ENCODE results near the gene RLN3. TPM values are rescaled to one million over a fixed set of nuclear protein-coding genes. Genes with fewer than 3 reads are reported as not detected.

RLN3 gene
- total and polyA plus RNA-seq, 9 of the 15 experiments (the other 6 are each of a cell fraction or from before 2014, with no cell fraction given) = 0.31 to 1.2 (median 0.71) TPM; not detected in 6

GRCh38 chr19:14031719-14032480 is 4.0 kb downstream of the RLN3 start, which contains the start of gene IL27RA (continued):
- TF ChIP-seq MLLT1 (IDR thresholded peaks at IDR 0.05) (peak in 1 of 2 experiments; percentile 64; a peak in 1 of 4 replicates), NR2C2 (CRISPR knock-in tag; IDR thresholded peaks at IDR 0.05) (no peak), NR2C2 (tag; IDR thresholded peaks at IDR 0.05) (peak; percentile 49; the same call in 1 of the 2 replicates), ETV1 (tag; conservative IDR thresholded peaks at IDR 0.05; ENCODE audit: low read depth) (peak; percentile 77), ZNF12 (CRISPR knock-in tag; IDR thresholded peaks at IDR 0.05) (peak; percentile 82; the same call in 1 of the 2 replicates), CC2D1A (IDR thresholded peaks at IDR 0.05) (peak; percentile 72), BHLHE40 (IDR thresholded peaks at IDR 0.05; ENCODE audit: low read length) (no peak), TFAM (CRISPR knock-in tag; conservative IDR thresholded peaks at IDR 0.05) (no peak), KDM5B (IDR thresholded peaks at IDR 0.05; ENCODE audit: insufficient replicate concordance, low read depth, low read length) (peak; percentile 64), KDM4B (IDR thresholded peaks at IDR 0.05; ENCODE audit: borderline replicate concordance in 2 of 2, low read depth in 1 of 2) (peak in 1 of 2 experiments; percentile 77; a peak in 1 of 4 replicates), GABPB1 (CRISPR knock-in tag; IDR thresholded peaks at IDR 0.05) (peak; percentile 65; the same call in 1 of the 2 replicates), FOXP4 (CRISPR knock-in tag; IDR thresholded peaks at IDR 0.05; ENCODE audit: borderline replicate concordance) (peak; percentile 34; the same call in 1 of the 2 replicates), HNRNPLL (IDR thresholded peaks at IDR 0.05; ENCODE audit: low read depth, low read length, poor library complexity, severe bottlenecking) (peak; percentile 42), FOSL1 (tag; conservative IDR thresholded peaks at IDR 0.05) (no peak), ZFX (CRISPR knock-in tag; IDR thresholded peaks at IDR 0.05) (peak; percentile 90), CTCF (IDR thresholded peaks at IDR 0.05 in 2 of 3, conservative IDR thresholded peaks at IDR 0.05 in 1 of 3; ENCODE audit: insufficient read depth in 2 of 3, low read depth in 1 of 3, low read length in 3 of 3) (peak; percentile 80 to 91 (median 84)), LARP7 (IDR thresholded peaks at IDR 0.05) (peak; percentile 2; the same call in 1 of the 2 replicates), GABPA (tag; conservative IDR thresholded peaks at IDR 0.05; ENCODE audit: low read depth) (peak; percentile 74; the same call in 1 of the 2 replicates), TAF1 (IDR thresholded peaks at IDR 0.05; ENCODE audit: control insufficient read depth, extremely low read depth, insufficient read depth, low read length, severe bottlenecking) (peak; percentile 56)

Measured in K562 (cell line).